ENCODE measurements around the gene SLC35G3. TPM values are rescaled to one million over a fixed set of nuclear protein-coding genes. Genes with fewer than 3 reads are reported as not detected.
"Not testable (repeated sequence)": the region's sequence is repeated elsewhere in the genome, so short reads cannot be mapped to it uniquely, and the experiment has no call there.

SLC35G3 gene
- polyA plus RNA-seq, 1 donor = not detected

- Histone ChIP-seq H3K27ac (ENCODE audit: low read length) (no peak overlapping the region), H3K4me3 (ENCODE audit: low read length) (no peak overlapping the region), H3K4me1 (ENCODE audit: control insufficient read depth, insufficient read depth, low read length) (no peaks in the 10 kb centered on the region), H3K27me3 (ENCODE audit: control insufficient read depth, insufficient read depth, low read length) (peaks cover 6% of the 10 kb centered on the region), H3K36me3 (ENCODE audit: control insufficient read depth, insufficient read depth, low read length) (no peaks in the 10 kb centered on the region), H3K9me3 (ENCODE audit: control insufficient read depth, low read depth, low read length) (no peaks in the 10 kb centered on the region)
- DNase-seq = no peak
- 100% methylated on average over 1 of the region's 13 CpGs for WGBS (ENCODE audit: insufficient coverage, low lambda C conversion rate)
Measured at GRCh38 chr17:35152421-35153140, 41.6 kb downstream of the SLC35G3 start.

GRCh38 chr17:35151080-35151479 is 43.1 kb downstream of the SLC35G3 start:
- not testable (repeated sequence) for DNase-seq; H3K27ac ChIP-seq (ENCODE audit: low read length); H3K36me3 ChIP-seq (ENCODE audit: control insufficient read depth, insufficient read depth, low read length); H3K4me3 ChIP-seq (ENCODE audit: low read length); H3K27me3 ChIP-seq (ENCODE audit: control insufficient read depth, insufficient read depth, low read length); H3K4me1 ChIP-seq (ENCODE audit: control insufficient read depth, insufficient read depth, low read length); H3K9me3 ChIP-seq (ENCODE audit: control insufficient read depth, low read depth, low read length)
- WGBS (ENCODE audit: insufficient coverage, low lambda C conversion rate) = no CpG with 5 or more reads among the region's 29 CpGs

GRCh38 chr17:35149941-35150340 is 44.3 kb downstream of the SLC35G3 start:
- no peak overlapping the region for H3K4me3 ChIP-seq (ENCODE audit: low read length)
- no peak overlapping the region for H3K27ac ChIP-seq (ENCODE audit: low read length)
- no peaks in the 10 kb centered on the region for H3K36me3 ChIP-seq (ENCODE audit: control insufficient read depth, insufficient read depth, low read length)
- DNase-seq = no peak
- WGBS (ENCODE audit: insufficient coverage, low lambda C conversion rate) = 100% methylated on average over 3 of the region's 11 CpGs
- no peaks in the 10 kb centered on the region for H3K9me3 ChIP-seq (ENCODE audit: control insufficient read depth, low read depth, low read length)
- no peaks in the 10 kb centered on the region for H3K4me1 ChIP-seq (ENCODE audit: control insufficient read depth, insufficient read depth, low read length)
- H3K27me3 ChIP-seq (ENCODE audit: control insufficient read depth, insufficient read depth, low read length) = peaks cover 9% of the 10 kb centered on the region

GRCh38 chr17:35148144-35148543 is 46.0 kb downstream of the SLC35G3 start:
- Histone ChIP-seq H3K27ac (ENCODE audit: low read length) (no peak overlapping the region), H3K27me3 (ENCODE audit: control insufficient read depth, insufficient read depth, low read length) (peaks cover 2% of the 10 kb centered on the region), H3K36me3 (ENCODE audit: control insufficient read depth, insufficient read depth, low read length) (no peaks in the 10 kb centered on the region), H3K4me1 (ENCODE audit: control insufficient read depth, insufficient read depth, low read length) (no peaks in the 10 kb centered on the region), H3K4me3 (ENCODE audit: low read length) (no peak overlapping the region), H3K9me3 (ENCODE audit: control insufficient read depth, low read depth, low read length) (no peaks in the 10 kb centered on the region)
- no peak for DNase-seq
- no CpG with 5 or more reads among the region's 9 CpGs for WGBS (ENCODE audit: insufficient coverage, low lambda C conversion rate)

DNA sequence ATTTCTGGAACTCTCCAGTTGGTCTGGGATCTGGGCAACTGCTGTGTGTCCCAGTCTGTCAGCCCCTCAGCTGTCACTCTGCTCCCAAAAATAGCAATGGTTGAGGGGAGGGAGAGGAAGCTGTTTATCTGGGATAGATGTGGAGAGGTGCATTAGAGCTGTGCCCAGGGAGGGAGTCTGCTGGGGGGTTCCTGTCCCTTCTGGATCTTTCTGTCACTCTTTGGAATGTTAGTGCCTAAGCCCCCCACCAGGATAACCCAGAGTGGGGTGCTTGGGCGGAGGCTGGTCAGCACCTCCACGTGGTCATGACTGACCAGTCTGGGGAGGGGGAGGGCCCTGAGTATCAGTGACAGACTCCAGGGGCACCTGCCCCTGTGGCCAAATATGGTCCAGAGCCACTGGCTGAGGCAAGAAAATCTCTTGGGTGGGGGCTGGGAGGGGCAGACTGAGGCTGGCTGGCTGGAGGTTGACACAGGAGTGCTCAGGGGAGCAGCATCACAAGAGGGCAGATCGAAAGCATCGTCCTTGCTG is 46.8 kb downstream of the SLC35G3 start, which contains the start of gene UNC45B:
Gene UNC45B, plus strand, starts transcription at position 443 of the 531 bp plus-strand sequence. CDS start 447 bp downstream, outside the sequence.
- DNase-seq = no peak
- Histone ChIP-seq H3K9me3 (ENCODE audit: control insufficient read depth, low read depth, low read length) (no peaks in the 10 kb centered on the region), H3K27me3 (ENCODE audit: control insufficient read depth, insufficient read depth, low read length) (peaks cover 2% of the 10 kb centered on the region), H3K36me3 (ENCODE audit: control insufficient read depth, insufficient read depth, low read length) (no peaks in the 10 kb centered on the region), H3K4me3 (ENCODE audit: low read length) (no peak within 1 kb of the TSS), H3K27ac (ENCODE audit: low read length) (no peak within 1 kb of the TSS), H3K4me1 (ENCODE audit: control insufficient read depth, insufficient read depth, low read length) (no peaks in the 10 kb centered on the region)
- no CpG with 5 or more reads among the region's 4 CpGs for WGBS (ENCODE audit: insufficient coverage, low lambda C conversion rate)

- H3K9me3 ChIP-seq (ENCODE audit: control insufficient read depth, low read depth, low read length) = no peaks in the 10 kb centered on the region
- no peaks in the 10 kb centered on the region for H3K36me3 ChIP-seq (ENCODE audit: control insufficient read depth, insufficient read depth, low read length)
- no peak for DNase-seq
- no peak overlapping the region for H3K27ac ChIP-seq (ENCODE audit: low read length)
- H3K27me3 ChIP-seq (ENCODE audit: control insufficient read depth, insufficient read depth, low read length) = peaks cover 2% of the 10 kb centered on the region
- WGBS (ENCODE audit: insufficient coverage, low lambda C conversion rate) = no CpG with 5 or more reads among the region's 4 CpGs
- no peaks in the 10 kb centered on the region for H3K4me1 ChIP-seq (ENCODE audit: control insufficient read depth, insufficient read depth, low read length)
- no peak overlapping the region for H3K4me3 ChIP-seq (ENCODE audit: low read length)
Measured at GRCh38 chr17:35146214-35146833, 47.9 kb downstream of the SLC35G3 start.

- Histone ChIP-seq H3K27ac (ENCODE audit: low read length) (no peak overlapping the region), H3K27me3 (ENCODE audit: control insufficient read depth, insufficient read depth, low read length) (peaks cover 2% of the 10 kb centered on the region), H3K4me1 (ENCODE audit: control insufficient read depth, insufficient read depth, low read length) (peaks cover 2% of the 10 kb centered on the region), H3K36me3 (ENCODE audit: control insufficient read depth, insufficient read depth, low read length) (peaks cover under 1% of the 10 kb centered on the region), H3K4me3 (ENCODE audit: low read length) (no peak overlapping the region), H3K9me3 (ENCODE audit: control insufficient read depth, low read depth, low read length) (no peaks in the 10 kb centered on the region)
- WGBS (ENCODE audit: insufficient coverage, low lambda C conversion rate) = no CpG with 5 or more reads among the region's 4 CpGs
- no peak for DNase-seq
Measured at GRCh38 chr17:35144840-35145239, 49.4 kb downstream of the SLC35G3 start.

Other genes with a start within 250 kb of the SLC35G3 start
- gene CCT6B, start 232.9 kb downstream of the SLC35G3 start, polyA plus RNA-seq = 2.8 TPM
- 18.4 TPM for gene ZNF830, start 232.9 kb downstream of the SLC35G3 start, polyA plus RNA-seq
- 24.8 TPM for gene LIG3, start 213.9 kb downstream of the SLC35G3 start, polyA plus RNA-seq
- gene RFFL, start 130.7 kb downstream of the SLC35G3 start, polyA plus RNA-seq = 31.1 TPM
- gene RAD51D, start 74.5 kb downstream of the SLC35G3 start, polyA plus RNA-seq = 14.4 TPM
- gene FNDC8, start 72.8 kb downstream of the SLC35G3 start, polyA plus RNA-seq = 0.07 TPM
- 14.1 TPM for gene NLE1, start 52.1 kb downstream of the SLC35G3 start, polyA plus RNA-seq
- 0.28 TPM for gene UNC45B, start 46.6 kb downstream of the SLC35G3 start, polyA plus RNA-seq
- gene SLFN5, start 48.7 kb upstream of the SLC35G3 start, polyA plus RNA-seq = 4.7 TPM
- gene SLFN11, start 179.2 kb upstream of the SLC35G3 start, polyA plus RNA-seq = 4.1 TPM
- 6.4 TPM for gene SLFN12, start 238.1 kb upstream of the SLC35G3 start, polyA plus RNA-seq

All from large intestine (tissue), 3 donors.